Panc1 (cell line): Measurements from ENCODE around the gene AGRN.

ENCODE experiments used
- POLR2AphosphoS5 ChIP-seq: IDR thresholded peaks from 2 replicates; pipeline ENCODE4 v1.6.1; 2012; ENCODE audit warnings: mild to moderate bottlenecking, low read depth, low read length, moderate library complexity
- SIN3A ChIP-seq: IDR thresholded peaks from 2 replicates; pipeline ENCODE4 v1.6.1; 2012; ENCODE audit warnings: low read depth, mild to moderate bottlenecking, low read length, moderate library complexity, borderline replicate concordance; ENCODE audit not compliant: insufficient read depth
- TCF7L2 ChIP-seq: IDR thresholded peaks from 2 replicates; pipeline ENCODE4 v1.6.1; 2011; ENCODE audit warnings: mild to moderate bottlenecking, low read depth, low read length, inconsistent platforms
- TF ChIP-seq, protein P1 (sequence below): fragments of 450-650 bp; IDR thresholded peaks from 2 replicates; pipeline ENCODE4 v1.5.1; 2017; ENCODE audit warnings: mild to moderate bottlenecking

DNA sequence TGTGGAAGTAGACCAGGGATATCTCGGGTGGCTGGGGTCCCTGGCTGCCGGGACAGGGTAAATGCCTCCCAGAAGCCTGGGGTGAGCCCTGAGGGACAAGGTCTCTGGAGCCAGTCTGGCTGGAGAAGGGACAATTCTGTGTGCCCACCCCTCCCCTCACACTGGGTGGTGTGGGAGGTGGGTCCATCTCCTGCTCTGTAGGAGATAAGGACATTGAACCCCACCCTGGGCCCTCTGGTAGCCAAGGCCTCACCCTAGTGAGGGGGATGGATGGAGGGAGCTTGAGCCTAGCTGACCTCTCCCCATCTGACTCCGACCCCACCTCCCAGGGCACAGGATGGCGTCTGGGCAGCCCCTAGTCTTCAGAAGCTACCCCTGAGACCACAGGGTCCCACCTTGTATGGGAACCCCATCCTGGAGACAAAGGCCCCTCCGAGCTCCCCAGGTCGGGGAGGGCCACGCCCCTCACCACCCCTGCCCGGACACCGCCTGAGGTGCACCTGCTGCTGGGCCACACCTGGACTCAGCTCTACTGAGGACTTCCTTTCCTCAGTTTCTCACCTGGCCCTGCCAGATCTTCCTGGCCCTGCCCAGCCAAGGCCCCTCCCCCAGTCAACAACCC lies 4.3 kb downstream of the AGRN start:
- TF ChIP-seq, protein P1, sequence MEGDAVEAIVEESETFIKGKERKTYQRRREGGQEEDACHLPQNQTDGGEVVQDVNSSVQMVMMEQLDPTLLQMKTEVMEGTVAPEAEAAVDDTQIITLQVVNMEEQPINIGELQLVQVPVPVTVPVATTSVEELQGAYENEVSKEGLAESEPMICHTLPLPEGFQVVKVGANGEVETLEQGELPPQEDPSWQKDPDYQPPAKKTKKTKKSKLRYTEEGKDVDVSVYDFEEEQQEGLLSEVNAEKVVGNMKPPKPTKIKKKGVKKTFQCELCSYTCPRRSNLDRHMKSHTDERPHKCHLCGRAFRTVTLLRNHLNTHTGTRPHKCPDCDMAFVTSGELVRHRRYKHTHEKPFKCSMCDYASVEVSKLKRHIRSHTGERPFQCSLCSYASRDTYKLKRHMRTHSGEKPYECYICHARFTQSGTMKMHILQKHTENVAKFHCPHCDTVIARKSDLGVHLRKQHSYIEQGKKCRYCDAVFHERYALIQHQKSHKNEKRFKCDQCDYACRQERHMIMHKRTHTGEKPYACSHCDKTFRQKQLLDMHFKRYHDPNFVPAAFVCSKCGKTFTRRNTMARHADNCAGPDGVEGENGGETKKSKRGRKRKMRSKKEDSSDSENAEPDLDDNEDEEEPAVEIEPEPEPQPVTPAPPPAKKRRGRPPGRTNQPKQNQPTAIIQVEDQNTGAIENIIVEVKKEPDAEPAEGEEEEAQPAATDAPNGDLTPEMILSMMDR = no peak
- TF ChIP-seq POLR2AphosphoS5 (no peak), SIN3A (no peak), TCF7L2 (no peak)
